ENCODE results near the gene HAPLN3. TPM values are rescaled to one million over a fixed set of nuclear protein-coding genes. Genes with fewer than 3 reads are reported as not detected.

Gene HAPLN3
- total and polyA plus RNA-seq, 4 donors = 0.21 to 0.51 (median 0.34) TPM

- TF ChIP-seq, protein P1, sequence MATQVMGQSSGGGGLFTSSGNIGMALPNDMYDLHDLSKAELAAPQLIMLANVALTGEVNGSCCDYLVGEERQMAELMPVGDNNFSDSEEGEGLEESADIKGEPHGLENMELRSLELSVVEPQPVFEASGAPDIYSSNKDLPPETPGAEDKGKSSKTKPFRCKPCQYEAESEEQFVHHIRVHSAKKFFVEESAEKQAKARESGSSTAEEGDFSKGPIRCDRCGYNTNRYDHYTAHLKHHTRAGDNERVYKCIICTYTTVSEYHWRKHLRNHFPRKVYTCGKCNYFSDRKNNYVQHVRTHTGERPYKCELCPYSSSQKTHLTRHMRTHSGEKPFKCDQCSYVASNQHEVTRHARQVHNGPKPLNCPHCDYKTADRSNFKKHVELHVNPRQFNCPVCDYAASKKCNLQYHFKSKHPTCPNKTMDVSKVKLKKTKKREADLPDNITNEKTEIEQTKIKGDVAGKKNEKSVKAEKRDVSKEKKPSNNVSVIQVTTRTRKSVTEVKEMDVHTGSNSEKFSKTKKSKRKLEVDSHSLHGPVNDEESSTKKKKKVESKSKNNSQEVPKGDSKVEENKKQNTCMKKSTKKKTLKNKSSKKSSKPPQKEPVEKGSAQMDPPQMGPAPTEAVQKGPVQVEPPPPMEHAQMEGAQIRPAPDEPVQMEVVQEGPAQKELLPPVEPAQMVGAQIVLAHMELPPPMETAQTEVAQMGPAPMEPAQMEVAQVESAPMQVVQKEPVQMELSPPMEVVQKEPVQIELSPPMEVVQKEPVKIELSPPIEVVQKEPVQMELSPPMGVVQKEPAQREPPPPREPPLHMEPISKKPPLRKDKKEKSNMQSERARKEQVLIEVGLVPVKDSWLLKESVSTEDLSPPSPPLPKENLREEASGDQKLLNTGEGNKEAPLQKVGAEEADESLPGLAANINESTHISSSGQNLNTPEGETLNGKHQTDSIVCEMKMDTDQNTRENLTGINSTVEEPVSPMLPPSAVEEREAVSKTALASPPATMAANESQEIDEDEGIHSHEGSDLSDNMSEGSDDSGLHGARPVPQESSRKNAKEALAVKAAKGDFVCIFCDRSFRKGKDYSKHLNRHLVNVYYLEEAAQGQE (IDR thresholded peaks at IDR 0.05) = no peak
- TF ChIP-seq FOXA2 (IDR thresholded peaks at IDR 0.05) (no peak), GABPA (IDR thresholded peaks at IDR 0.05 in 1 of 2, conservative IDR thresholded peaks at IDR 0.05 in 1 of 2) (no peak), SP1 (IDR thresholded peaks at IDR 0.05) (no peak)
- TF ChIP-seq, protein P2, sequence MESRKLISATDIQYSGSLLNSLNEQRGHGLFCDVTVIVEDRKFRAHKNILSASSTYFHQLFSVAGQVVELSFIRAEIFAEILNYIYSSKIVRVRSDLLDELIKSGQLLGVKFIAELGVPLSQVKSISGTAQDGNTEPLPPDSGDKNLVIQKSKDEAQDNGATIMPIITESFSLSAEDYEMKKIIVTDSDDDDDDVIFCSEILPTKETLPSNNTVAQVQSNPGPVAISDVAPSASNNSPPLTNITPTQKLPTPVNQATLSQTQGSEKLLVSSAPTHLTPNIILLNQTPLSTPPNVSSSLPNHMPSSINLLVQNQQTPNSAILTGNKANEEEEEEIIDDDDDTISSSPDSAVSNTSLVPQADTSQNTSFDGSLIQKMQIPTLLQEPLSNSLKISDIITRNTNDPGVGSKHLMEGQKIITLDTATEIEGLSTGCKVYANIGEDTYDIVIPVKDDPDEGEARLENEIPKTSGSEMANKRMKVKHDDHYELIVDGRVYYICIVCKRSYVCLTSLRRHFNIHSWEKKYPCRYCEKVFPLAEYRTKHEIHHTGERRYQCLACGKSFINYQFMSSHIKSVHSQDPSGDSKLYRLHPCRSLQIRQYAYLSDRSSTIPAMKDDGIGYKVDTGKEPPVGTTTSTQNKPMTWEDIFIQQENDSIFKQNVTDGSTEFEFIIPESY (IDR thresholded peaks at IDR 0.05) = no peak
Measured at GRCh38 chr15:88887068-88887580, 8.2 kb downstream of the HAPLN3 start (continued).

DNA sequence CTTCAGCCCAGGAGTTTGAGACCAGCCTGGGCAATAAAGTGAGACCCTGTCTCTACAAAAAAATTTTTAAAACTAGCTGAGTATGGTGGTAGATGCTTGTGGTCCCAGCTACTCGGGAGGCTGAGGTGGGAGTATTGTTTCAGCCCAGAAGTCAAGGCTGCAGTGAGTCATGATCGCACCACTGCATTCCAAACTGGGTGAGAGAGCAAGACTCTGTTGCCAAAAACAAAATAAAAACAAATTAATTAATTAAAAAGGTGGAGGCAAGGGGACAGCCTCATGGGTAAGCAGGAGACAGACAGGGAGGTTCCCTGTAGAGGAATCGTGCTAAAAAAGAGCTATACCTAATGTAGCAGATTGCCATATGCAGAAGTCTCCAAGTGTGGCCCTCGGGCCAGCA lies 12.6 kb downstream of the HAPLN3 start:
- Histone ChIP-seq H3K27me3 (ENCODE audit: control insufficient read depth in 4 of 4, insufficient read depth in 4 of 4, low read length in 3 of 4) (no peaks in the 10 kb centered on the region), H3K27ac (ENCODE audit: low read depth in 1 of 2, low read length in 2 of 2) (no peak overlapping the region), H3K36me3 (ENCODE audit: control insufficient read depth in 4 of 4, insufficient read depth in 3 of 4, low read depth in 1 of 4, low read length in 3 of 4) (no peaks in the 10 kb centered on the region), H3K9ac (ENCODE audit: low read depth in 1 of 2, low read length in 2 of 2) (no peak overlapping the region), H3K4me3 (ENCODE audit: low read depth in 1 of 3, low read length in 3 of 3) (no peak overlapping the region), H3K4me1 (ENCODE audit: control insufficient read depth in 4 of 4, insufficient read depth in 4 of 4, low read length in 3 of 4) (no peaks in the 10 kb centered on the region), H3K9me3 (ENCODE audit: control insufficient read depth in 4 of 4, low read length in 3 of 4) (no peaks in the 10 kb centered on the region)
- no peak for TF ChIP-seq TAF1 (conservative IDR thresholded peaks at IDR 0.05)
- no peak for TF ChIP-seq NR2F2 (IDR thresholded peaks at IDR 0.05)
- TF ChIP-seq FOXA1 (IDR thresholded peaks at IDR 0.05) = no peak
- TF ChIP-seq ATF3 (IDR thresholded peaks at IDR 0.05) = no peak
- TF ChIP-seq HNF4G (IDR thresholded peaks at IDR 0.05) = no peak
- TF ChIP-seq CTCF (IDR thresholded peaks at IDR 0.05; ENCODE audit: low read depth, low read length, missing input control) = no peak
- no peak for TF ChIP-seq RXRA (IDR thresholded peaks at IDR 0.05)
- TF ChIP-seq EGR1 (IDR thresholded peaks at IDR 0.05; ENCODE audit: low read depth in 2 of 2) = no peak
- TF ChIP-seq, protein P1 (IDR thresholded peaks at IDR 0.05) = no peak
- TF ChIP-seq, protein P3, sequence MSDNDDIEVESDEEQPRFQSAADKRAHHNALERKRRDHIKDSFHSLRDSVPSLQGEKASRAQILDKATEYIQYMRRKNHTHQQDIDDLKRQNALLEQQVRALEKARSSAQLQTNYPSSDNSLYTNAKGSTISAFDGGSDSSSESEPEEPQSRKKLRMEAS (IDR thresholded peaks at IDR 0.05) = no peak
- WGBS = 84% methylated on average over 4 of the region's 4 CpGs
- DNase-seq (ENCODE audit: low spot score) = no peak

Measured in liver (tissue), 9 donors.